Measurements from ENCODE around the gene CKS1B. TPM values are rescaled to one million over a fixed set of nuclear protein-coding genes. Genes with fewer than 3 reads are reported as not detected.

The CKS1B gene
- total and polyA plus RNA-seq, 9 of the 15 experiments (the other 6 are each of a cell fraction or from before 2014, with no cell fraction given), result 215 to 1,103 (median 460) TPM

- TF ChIP-seq MTF1 (CRISPR knock-in tag; IDR thresholded peaks at IDR 0.05; ENCODE audit: borderline replicate concordance) (no peak), SMARCA4 (IDR thresholded peaks at IDR 0.05) (0 out of 2 replicates have a peak, but pooled peaks have one; percentile 36), ZNF318 (IDR thresholded peaks at IDR 0.05; ENCODE audit: borderline replicate concordance in 1 of 2, low read depth in 1 of 2) (no peak), EGR1 (conservative IDR thresholded peaks at IDR 0.05) (peak; percentile 88), ZBTB8A (IDR thresholded peaks at IDR 0.05; ENCODE audit: partially characterized antibody) (no peak), POLR2G (IDR thresholded peaks at IDR 0.05; ENCODE audit: low read depth, low read length) (peak; percentile 65), DDX20 (tag; IDR thresholded peaks at IDR 0.05; ENCODE audit: low read depth) (no peak), HLTF (IDR thresholded peaks at IDR 0.05) (no peak), ZNF695 (CRISPR knock-in tag; IDR thresholded peaks at IDR 0.05) (no peak), FOSL1 (tag; conservative IDR thresholded peaks at IDR 0.05) (no peak; the same call in 1 of the 2 replicates), TGIF2 (CRISPR knock-in tag; IDR thresholded peaks at IDR 0.05) (peak; percentile 18; the same call in 1 of the 2 replicates), NR1H2 (CRISPR knock-in tag; IDR thresholded peaks at IDR 0.05) (no peak), ZSCAN29 (IDR thresholded peaks at IDR 0.05) (no peak), ESRRB (CRISPR knock-in tag; IDR thresholded peaks at IDR 0.05; ENCODE audit: borderline replicate concordance) (0 out of 2 replicates have a peak, but pooled peaks have one; percentile 19), PHB2 (IDR thresholded peaks at IDR 0.05; ENCODE audit: low read depth) (no peak), CHCHD3 (CRISPR knock-in tag; IDR thresholded peaks at IDR 0.05) (no peak), TAL1 (IDR thresholded peaks at IDR 0.05) (no peak), ZNF584 (CRISPR knock-in tag; IDR thresholded peaks at IDR 0.05; ENCODE audit: low read depth) (no peak; the same call in 1 of the 2 replicates), U2AF2 (optimal IDR thresholded peaks at IDR 0.05; ENCODE audit: low read depth, low read length) (no peak), SAFB (IDR thresholded peaks at IDR 0.05; ENCODE audit: borderline replicate concordance, low read depth, low read length) (no peak), HDGF (IDR thresholded peaks at IDR 0.05) (no peak), THAP7 (CRISPR knock-in tag; IDR thresholded peaks at IDR 0.05) (no peak)
Observed at GRCh38 chr1:154999571-155000410, 25.3 kb downstream of the CKS1B start (continued).
